ENCODE data around the gene FCN2.

Gene FCN2

DNA sequence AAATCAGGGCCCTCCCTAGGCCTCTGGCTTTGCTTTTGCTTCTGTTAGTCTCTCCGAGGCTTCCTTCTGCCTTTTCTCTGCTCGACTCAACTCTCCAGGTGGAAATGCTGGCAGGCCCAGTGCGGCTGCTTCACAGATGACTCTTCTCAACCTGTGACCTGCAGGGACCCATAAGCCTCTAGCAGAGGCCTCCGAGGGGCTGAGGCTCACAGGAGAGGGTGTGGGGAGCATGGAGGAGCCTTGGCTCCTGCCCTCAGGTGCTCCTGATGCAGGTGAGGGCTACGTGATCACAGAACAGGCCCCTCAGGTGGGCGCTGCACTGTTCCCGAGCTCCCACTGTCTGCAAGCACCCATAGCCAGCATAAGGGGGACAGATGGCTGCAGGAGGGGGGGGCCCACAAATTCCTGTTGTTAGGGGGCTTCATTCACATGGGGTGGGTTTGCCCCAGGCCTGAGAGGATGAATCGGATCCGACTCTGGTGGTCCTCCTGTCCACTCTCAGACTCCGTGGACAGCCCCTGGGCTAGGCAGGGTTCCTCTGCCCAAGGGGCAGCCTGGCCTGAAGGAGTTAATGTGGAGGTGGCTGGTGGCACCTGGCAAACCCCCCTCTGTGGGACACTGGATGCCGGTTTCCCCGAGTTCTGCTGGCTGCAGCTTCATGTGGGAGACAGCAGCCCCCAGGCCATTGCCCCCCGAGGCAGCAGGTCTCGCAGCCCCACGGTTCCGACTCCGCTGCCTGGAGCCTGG lies 10.9 kb upstream of the FCN2 start:
- no peak for DNase-seq (ENCODE audit: low read depth)

DNA sequence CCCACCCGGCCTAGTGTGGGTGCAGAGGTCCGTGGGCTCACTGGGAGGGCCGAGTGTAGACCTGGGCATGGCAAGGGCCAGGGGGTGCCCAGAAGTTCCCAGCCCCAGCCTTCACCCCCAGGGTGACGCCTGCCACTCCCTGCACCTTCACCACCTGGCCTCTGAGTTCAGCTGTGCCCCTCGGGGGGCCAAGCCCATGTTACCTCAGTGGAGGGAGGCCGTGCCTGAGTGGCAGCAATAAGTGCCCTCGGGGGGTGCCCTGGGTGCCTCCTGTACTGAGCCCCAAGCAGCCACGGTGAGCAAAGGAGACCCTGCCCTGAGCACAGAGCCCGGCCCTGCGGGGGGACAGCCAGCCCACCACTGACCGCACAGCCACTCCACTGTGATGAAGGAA lies 10.3 kb upstream of the FCN2 start:
- DNase-seq (ENCODE audit: low read depth): no peak

DNA sequence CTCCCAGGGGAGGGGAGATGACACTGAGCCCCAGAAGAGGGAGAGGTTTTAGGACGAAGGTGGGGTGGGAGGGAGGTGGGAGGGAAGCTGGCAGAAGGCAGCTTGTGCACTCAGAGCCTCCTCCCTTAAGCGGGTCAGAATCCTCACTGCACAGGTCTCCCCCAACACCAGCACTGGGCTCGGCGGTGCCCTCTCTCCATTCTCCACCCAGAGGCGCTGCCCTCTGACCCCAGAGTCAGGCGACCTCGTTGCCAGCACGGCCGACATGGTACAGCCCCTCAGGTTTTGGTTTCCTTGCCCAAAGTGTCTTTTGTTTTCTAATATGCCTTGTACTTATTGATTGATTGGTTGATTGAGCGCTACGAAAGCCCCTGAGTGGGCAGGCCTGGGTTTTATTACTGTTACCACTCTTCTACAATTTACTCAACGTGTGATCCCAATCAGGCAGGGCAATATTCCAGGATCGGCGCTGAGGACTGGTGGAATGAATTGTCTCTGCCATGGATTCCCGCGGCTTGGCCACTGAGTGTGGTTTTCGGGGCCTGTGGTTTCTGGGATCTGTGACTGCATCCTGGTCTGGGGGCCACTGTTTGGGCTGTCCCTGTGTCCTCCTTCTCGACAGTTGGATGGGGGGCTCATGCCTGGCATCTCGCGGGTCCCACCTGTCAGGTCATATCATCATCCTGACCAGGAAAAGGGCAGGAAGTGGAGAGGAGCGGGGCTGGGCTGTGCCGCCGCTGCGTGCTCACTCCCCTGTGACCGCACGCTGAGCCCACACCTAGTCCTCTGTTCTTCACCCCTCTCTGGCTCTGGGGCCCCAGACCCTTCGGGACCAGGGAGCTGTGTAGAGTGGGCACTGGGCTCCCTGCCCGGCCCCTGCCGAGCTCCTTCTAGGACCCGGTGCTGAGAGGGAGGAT lies 9.6 kb upstream of the FCN2 start:
- DNase-seq (ENCODE audit: low read depth): no peak

DNA sequence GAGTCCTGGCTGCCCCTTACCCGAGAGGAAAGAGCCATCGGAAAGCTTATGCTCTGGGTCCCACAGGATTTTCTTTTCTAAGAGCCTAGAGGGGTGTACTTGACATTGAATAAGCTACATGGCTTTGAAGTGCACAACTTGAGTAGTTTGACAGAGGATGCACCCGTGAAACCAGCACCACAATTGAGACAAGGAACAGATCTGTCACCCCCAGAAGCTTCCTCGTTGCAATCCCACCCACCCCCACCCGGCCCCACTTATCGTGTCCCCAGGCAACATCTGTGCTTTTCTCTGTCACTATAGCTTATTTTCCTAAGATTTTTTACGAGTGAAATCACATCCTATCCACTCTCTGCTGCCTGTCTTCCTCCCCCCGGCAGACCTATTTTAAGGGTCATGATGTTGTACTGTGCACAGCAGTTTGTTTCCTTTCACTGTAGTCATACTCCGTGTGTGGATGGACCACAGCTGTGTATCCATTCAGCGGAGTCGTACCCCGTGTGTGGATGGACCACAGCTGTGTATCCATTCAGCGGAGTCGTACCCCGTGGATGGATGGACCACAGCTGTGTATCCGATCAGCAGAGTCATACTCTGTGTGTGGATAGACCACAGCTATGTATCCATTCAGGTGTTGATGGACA lies 8.8 kb upstream of the FCN2 start:
- no peak for DNase-seq (ENCODE audit: low read depth)

DNA sequence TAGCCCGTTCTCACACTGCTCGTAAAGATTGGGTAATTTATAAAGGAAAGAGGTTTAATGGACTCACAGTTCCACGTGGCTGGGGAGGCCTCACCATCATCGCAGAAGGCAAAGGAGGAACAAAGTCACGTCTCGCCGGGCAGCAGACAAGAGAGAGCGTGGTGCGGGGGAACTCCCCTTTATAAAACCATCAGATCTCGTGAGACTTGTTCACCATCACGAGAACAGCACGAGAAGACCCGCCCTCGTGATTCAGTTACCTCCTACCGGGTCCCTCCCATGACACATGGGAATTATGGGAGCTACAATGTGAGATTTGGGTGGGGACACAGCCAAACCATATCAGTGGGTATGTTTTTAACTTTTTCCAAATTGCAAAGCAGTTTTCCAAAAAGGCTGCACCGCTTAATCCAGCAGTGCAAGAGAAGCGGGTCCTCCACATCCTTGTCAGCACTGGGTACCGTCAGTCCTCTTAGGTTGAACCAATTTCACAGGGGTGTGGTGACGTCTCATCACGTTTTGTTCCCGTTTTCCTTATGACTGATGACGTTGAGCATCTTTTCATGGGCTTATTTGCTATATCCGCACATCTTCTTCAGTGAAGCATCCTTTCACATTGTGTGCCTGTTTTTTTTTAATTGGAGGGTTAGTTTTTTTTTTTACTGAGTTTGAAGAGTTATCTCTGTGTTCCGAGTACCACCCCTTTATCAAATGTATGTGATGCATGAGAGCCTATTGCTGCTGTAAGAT lies 8.0 kb upstream of the FCN2 start:
- DNase-seq (ENCODE audit: low read depth): no peak

DNA sequence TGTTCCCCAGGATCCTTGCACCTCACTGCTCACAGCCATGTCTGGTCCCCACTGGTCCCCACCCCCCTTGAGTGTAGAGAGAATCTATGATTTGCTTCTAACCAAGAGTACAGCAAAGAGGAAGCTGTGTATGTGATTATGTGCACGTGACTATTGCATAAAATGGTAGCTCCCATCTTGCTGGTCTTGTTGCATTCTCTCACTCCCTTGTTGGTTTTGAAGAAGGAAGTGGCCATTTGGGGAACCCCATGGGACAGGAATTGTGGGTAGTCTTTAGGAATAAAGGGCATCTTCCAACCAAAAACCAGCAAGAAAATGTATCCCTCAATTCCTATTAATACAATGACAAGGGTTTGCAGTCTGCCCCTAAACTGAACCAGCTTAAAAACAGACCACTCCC lies 5.2 kb upstream of the FCN2 start:
- no peak for DNase-seq (ENCODE audit: low read depth)

DNA sequence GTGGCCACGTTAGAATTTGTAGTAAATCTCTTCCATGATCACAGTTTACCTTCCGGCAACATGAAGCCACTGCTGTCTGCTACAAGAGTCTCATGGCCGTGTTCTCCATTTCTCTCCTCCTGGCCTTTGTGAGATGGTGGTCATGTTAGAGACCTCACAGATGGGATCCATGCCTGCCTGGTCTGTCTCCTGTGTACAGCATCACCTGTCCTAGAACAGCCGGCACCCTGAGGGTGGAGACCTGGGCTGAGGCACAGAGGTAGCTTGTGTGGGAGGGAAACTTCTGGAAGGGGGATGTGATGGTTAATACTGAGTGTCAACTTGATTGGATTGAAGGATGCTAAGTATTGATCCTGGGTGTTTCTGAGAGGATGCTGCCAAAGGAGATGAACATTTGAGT lies 3.1 kb upstream of the FCN2 start:
- DNase-seq (ENCODE audit: low read depth): no peak

DNA sequence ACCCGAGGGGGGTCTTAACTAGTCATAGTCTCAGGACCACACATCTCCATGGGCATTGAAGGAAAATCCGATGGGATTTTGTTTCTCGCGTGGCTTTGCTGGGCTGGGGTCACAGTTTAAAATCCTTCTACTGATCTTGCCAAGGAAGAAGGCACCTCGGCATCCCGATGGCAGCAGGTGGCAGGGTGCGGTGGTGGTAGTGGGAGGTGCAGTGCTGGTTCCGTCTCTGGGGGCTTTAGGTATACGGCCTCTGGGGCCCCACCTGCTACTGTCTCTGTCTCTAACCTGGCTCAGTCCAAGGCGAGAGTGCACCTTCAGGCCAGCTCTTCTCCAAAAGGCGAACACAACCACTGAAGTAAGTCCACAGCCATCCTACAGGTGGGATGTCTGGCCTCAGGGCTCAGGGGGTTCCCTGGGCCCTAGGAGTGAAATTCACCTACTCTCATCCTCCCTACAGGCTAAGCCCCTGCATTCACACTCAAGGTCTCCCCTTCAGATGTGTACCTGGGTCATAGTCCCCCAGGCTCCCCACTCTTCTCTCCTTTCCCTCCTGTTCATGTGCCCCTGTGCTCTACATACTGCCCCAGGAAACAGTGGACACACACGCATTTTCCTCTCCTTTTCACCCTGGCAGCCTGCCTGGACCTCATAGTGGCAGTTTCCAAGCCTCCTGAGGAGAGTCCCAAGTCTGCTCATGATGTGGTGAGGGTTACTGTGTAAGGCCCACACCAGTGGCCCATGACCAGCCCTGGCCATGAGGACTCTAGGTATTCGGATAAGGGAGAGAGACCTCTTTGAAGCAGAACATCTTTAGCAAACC lies 736 bp upstream of the FCN2 start:
- no peak for DNase-seq (ENCODE audit: low read depth)

DNA sequence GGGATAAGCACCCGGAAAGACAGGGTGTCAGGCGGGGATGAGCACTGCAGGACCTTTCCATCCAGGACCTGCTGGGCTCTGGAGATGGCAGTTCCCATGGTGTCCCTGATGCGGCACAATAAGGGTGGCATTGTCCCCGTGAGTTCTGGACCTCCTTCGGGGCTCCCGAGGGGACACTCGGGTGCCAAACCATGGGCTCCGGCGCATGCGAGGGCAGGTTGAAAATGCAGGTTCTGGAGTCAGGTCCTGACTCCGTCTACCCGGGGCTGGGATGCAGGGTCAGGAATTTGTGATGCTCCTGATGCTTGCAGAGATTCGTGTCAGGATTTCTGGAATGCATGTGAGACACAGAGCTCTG lies 682 bp downstream of the FCN2 start:
- DNase-seq (ENCODE audit: low read depth): no peak

DNA sequence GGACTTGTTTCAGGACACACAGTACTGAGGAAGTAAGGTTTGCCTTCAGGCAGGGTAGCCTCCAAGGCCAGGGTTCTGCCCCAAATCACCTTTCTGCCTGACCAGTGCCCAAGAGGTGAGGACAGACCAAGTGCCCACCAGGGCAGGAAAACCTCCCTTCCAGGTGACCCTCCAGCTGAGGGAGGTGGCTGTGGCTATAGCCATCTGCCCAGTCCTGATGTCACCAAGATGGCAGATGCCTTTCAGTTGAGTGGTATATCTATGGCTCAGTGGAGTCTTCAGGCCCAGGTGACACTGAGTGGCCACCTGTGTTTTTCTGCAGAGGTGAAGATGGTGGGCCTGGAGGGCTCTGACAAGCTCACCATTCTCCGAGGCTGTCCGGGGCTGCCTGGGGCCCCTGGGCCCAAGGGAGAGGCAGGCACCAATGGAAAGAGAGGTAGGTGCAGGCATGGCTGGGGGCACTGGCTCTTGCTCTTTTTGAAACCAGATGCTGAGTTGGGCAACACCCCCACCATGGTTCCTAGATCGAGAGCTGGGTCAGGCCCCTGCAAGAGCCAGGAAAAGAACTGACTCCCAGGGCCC lies 1.7 kb downstream of the FCN2 start:
- DNase-seq (ENCODE audit: low read depth): no peak

DNA sequence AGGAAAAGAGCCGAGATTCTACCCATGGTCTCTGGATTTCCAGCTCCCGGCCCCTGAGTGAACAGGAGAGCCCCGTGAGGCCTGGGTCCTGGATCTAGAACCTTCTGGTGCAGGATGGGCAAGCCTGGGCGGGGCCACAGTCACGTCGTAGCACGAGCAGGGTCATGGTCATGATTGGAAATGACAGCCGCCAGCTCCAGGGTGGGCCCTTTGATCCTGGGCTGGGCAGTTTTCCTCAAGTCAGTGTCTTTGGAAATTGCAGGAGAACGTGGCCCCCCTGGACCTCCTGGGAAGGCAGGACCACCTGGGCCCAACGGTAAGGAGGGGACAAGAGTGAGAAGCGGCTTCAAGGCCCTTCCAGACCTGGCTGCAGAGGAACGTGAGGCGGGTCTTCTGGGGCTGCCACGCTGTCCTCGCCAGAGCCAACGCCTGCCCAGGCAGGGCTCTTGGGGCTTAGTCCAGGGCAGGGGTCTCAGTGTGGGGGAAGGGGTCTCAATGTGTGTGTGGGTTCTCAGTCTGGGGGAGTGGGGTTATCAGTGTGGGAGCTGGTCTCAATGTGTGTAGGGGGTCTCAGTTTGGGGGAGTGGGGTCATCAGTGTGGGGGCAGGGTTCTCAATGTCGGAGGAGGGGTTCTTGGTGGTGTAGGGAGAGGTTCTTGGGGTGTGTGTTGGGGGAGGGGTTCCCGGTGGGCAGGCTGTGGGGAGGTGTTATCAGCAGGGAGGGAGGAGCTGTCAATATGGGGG lies 2.6 kb downstream of the FCN2 start:
- DNase-seq (ENCODE audit: low read depth): no peak

DNA sequence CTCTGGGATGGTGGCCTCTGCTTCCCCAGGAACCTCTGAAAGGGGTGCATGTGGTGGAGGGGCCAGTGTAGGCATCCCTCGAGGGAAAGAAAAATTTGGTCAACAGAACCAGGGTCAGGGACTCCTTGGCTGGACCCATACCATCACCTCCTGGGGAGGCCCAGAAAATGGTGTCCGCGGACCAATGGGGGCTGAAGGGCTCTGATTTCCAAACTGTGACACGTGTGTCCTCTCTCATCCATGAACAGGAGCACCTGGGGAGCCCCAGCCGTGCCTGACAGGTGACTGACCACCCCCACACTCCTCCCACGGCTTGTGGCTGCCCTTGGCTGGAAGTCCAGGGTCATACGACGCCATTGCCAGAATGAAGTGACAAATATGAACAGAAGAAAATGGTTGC lies 3.9 kb downstream of the FCN2 start:
- no peak for DNase-seq (ENCODE audit: low read depth)

DNA sequence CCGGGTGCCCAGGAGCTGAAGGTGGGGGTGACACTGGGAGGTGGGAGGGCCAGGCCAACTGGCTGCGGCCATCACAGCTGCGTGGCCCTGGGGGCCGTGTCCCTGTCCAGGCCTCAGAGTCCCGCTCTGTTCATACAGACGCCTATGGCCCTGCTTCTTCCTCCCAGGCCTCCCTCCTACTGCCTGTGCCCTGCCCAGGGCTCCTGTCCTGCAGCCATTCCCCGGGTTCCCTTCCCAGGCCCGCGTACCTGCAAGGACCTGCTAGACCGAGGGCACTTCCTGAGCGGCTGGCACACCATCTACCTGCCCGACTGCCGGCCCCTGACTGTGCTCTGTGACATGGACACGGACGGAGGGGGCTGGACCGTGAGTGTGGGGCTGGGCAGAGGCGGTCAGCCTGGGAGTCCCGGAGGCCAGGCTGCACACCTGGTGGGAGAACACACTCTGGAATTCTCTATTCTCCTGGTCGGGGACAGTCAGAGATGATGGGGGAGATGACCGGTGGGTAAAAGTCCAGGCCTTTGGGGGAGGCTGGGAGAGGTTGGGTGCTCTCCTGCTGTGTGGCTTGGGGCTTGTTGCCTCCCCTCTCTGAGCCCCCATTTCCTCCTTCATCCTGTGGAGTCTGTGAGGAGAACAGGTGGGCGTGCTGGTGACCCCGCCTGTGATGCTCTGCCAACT lies 4.5 kb downstream of the FCN2 start:
- no peak for DNase-seq (ENCODE audit: low read depth)

DNA sequence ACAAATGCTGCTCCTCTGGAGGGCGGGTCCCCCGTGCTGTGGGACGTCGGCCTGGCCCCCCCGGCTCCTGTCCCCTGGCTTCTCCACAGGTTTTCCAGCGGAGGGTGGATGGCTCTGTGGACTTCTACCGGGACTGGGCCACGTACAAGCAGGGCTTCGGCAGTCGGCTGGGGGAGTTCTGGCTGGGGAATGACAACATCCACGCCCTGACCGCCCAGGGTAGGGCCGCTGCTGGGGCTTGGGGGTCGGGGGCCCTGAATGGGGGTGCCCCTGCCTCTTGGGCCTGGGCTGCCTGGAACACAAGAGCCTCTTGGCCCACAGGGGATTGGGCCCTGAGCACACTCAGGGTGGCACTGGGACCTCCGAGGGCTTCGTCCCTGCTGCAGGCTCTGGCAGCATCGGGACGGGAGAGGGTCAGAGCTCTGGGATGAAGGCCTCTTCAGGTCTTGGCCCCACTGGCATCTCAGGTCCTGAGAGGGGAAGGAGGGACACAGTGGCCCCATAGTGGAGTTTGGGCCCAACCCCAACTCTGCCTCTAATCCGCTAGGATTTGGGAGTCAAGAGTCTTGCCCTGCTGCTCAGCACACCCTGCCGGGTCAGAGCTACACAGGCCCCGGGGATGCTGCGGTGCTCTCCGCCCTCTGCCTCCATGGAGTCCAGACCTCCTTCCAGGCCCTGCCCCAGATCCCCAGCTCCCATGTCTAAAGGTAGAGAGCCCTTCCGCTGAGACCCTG lies 5.2 kb downstream of the FCN2 start:
- no peak for DNase-seq (ENCODE audit: low read depth)

DNA sequence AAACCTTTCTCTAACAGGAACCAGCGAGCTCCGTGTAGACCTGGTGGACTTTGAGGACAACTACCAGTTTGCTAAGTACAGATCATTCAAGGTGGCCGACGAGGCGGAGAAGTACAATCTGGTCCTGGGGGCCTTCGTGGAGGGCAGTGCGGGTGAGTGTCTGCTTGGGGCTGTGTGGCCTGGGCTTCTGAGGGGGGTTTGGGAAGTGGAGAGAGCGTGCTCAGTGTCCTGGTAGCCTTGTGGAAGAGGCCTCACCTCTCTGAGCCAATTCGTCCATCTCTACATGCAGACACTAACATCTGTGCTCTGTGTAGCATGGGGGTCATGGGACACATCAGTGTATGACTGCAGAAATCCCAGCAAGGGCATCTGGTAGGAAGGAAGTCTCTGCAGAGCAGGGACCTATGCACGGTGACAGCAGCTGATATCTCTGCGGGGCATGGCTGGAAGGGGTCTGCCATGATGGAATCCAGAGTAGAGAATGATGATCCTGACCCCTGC lies 5.9 kb downstream of the FCN2 start:
- DNase-seq (ENCODE audit: low read depth): no peak

DNA sequence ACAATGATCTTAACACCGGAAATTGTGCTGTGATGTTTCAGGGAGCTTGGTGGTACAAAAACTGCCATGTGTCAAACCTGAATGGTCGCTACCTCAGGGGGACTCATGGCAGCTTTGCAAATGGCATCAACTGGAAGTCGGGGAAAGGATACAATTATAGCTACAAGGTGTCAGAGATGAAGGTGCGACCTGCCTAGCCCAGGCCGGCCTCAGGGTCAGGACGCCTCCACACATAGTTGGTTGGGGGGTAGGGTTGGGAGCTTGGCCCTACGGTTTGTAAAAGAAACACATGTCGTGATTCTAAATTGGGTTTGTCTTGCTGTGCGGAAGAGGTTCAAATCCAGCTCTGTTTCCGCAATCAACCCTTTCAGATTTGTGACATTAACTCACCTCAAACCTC lies 6.6 kb downstream of the FCN2 start:
- DNase-seq (ENCODE audit: low read depth): no peak

DNA sequence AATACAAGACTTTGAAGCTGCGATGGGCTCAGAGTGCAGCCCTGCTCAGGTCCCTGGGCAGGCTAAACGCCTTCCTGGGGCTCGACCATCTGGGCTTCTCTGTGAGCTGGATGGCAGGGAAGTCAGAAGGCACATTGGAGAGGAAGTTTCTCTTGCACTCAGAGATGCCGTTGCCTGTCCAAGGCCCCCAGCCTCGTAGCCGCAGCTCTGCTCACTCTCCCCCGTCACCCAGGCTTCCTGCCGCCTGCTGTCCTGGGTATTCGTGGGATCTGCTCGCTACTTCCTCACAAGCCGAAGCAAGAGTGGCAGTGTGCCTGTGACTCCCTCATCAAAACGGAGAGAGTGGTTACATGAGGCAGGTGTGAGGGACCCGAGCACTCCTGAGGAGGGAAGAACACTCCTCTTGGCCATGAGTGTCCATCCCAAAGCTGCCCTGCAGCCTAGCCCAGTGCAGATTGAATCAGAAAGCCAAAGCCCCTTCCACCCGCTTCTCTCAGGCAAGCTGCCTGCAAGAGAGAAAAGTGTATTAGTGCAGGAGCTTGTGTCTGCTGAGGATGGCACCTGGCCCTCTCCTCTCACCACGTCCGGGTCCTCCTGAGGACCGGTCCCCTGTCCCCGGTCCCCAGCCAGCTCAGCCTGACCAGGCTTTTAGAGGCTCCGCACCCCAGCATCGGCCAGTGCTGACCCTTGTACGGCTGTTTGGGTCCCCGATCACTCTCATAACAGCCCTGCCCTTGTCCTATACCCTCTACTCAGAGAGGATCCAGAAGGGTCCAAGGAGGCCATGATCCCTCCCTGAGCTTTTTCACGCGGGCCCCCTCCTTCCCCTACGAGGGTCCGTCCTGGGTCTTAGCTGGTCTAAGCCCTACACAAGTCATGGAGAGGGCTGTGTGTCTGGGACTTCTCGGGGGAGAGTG lies 7.3 kb downstream of the FCN2 start:
- no peak for DNase-seq (ENCODE audit: low read depth)

Measured in stimulated activated CD4-positive, alpha-beta T cell treated with anti-CD3 and anti-CD28 coated beads, Interleukin-2, amount 100 ng/mL, for 4 hours (primary cell).